ENCODE results near the gene FARP1.
A peak's percentile ranks its signal among the peaks of the same experiment; 100 is the strongest.

FARP1 gene

GRCh38 chr13:98434060-98434459, 291.2 kb downstream of the FARP1 start:
- no peak for DNase-seq

GRCh38 chr13:98435376-98435775, 292.5 kb downstream of the FARP1 start:
- DNase-seq: no peak

GRCh38 chr13:98436233-98436910, 293.5 kb downstream of the FARP1 start:
- DNase-seq: no peak

GRCh38 chr13:98438246-98439125, 295.6 kb downstream of the FARP1 start:
- DNase-seq: no peak

- DNase-seq: no peak
Observed at GRCh38 chr13:98439126-98439828, 296.4 kb downstream of the FARP1 start.

GRCh38 chr13:98439896-98440295, 297.0 kb downstream of the FARP1 start:
- DNase-seq: no peak

GRCh38 chr13:98440390-98441055, 297.6 kb downstream of the FARP1 start:
- no peak for DNase-seq

- DNase-seq: no peak
Observed at GRCh38 chr13:98441056-98441676, 298.3 kb downstream of the FARP1 start.

GRCh38 chr13:98442391-98443230, 299.7 kb downstream of the FARP1 start:
- DNase-seq: no peak

GRCh38 chr13:98443329-98443728, 300.4 kb downstream of the FARP1 start:
- no peak for DNase-seq

GRCh38 chr13:98443800-98444325, 301.0 kb downstream of the FARP1 start:
- DNase-seq: no peak

GRCh38 chr13:98444381-98444780, 301.5 kb downstream of the FARP1 start:
- DNase-seq: no peak

- DNase-seq: peak; percentile 35 to 46
Observed at GRCh38 chr13:98445340-98446233, 302.7 kb downstream of the FARP1 start.

- no peak for DNase-seq
Observed at GRCh38 chr13:98446234-98446621, 303.3 kb downstream of the FARP1 start.

GRCh38 chr13:98447130-98447529, 304.2 kb downstream of the FARP1 start:
- no peak for DNase-seq

GRCh38 chr13:98447881-98448641, 305.2 kb downstream of the FARP1 start:
- peak; percentile 56 to 77 for DNase-seq

- no peak for DNase-seq
Observed at GRCh38 chr13:98448642-98448928, 305.7 kb downstream of the FARP1 start.

GRCh38 chr13:98449273-98449672, 306.4 kb downstream of the FARP1 start:
- DNase-seq: no peak

- DNase-seq: no peak
Observed at GRCh38 chr13:98450026-98450425, 307.1 kb downstream of the FARP1 start.
